Breast epithelium (tissue), 3 donors: Measurements from ENCODE around the gene HIC2.
"Not testable (repeated sequence)": the region's sequence is repeated elsewhere in the genome, so short reads cannot be mapped to it uniquely, and the experiment has no call there.

Experiments
- CTCF ChIP-seq, 3 donors: fragments of 450-650 bp; IDR thresholded peaks; one replicate each; pipeline ENCODE4 v1.5.1; 2016 to 2017; ENCODE audit warnings: antibody characterized with exemption in 3 of 3, mild to moderate bottlenecking in 3 of 3, moderate library complexity in 3 of 3
- POLR2A ChIP-seq: fragments of 450-650 bp; IDR thresholded peaks from one replicate; pipeline ENCODE4 v1.6.1; 2016; ENCODE audit warnings: antibody characterized with exemption, mild to moderate bottlenecking, moderate library complexity
- POLR2AphosphoS5 ChIP-seq, 3 donors: sonication (generic); formaldehyde crosslinking; IDR thresholded peaks; one replicate each; pipeline ENCODE4 v1.6.1; 2017; ENCODE audit warnings: antibody characterized with exemption in 3 of 3

GRCh38 chr22:21417227-21417746 lies at the start of gene HIC2:
- not testable (repeated sequence) for TF ChIP-seq POLR2A; CTCF (IDR thresholded peaks at IDR 0.05); POLR2AphosphoS5 (IDR thresholded peaks at IDR 0.05)
